K562 (cell line): Measurements from ENCODE around the gene KLRK1. TPM values are rescaled to one million over a fixed set of nuclear protein-coding genes. Genes with fewer than 3 reads are reported as not detected.

Source experiments
- BACH1 ChIP-seq: fragments of 200-800 bp; sonication (Bioruptor generic); IDR thresholded peaks from 2 replicates; pipeline ENCODE4 v1.6.1; 2016; ENCODE audit warnings: missing genetic modification characterization, missing compliant biosample characterization
- CBFA2T2 ChIP-seq: fragments of 450-650 bp; conservative IDR thresholded peaks from 2 replicates; pipeline ENCODE4 v1.6.1; 2017; ENCODE audit warnings: mild to moderate bottlenecking
- CHD7 ChIP-seq: fragments of 200-600 bp; sonication (generic); IDR thresholded peaks from one replicate; pipeline ENCODE4 v1.6.1; 2012; ENCODE audit warnings: mild to moderate bottlenecking, low read depth, low read length, inconsistent platforms
- ESRRB ChIP-seq: fragments of 250-450 bp; sonication (Bioruptor Pico); IDR thresholded peaks from 2 replicates; pipeline ENCODE4 v1.5.0; 2020; ENCODE audit warnings: mild to moderate bottlenecking, moderate library complexity, borderline replicate concordance
- FOXA3 ChIP-seq, 2 experiments: fragments of 450-650 bp in 1 of 2; sonication (generic) in 1 of 2; formaldehyde crosslinking; IDR thresholded peaks in 1 of 2; conservative IDR thresholded peaks in 1 of 2; 2 replicates each; pipeline versions ENCODE4 v1.4.0 to v1.8.0; 2020 to 2022; ENCODE audit warnings: mild to moderate bottlenecking in 2 of 2, missing genetic modification reagents in 1 of 2
- PRDM10 ChIP-seq: fragments of 450-650 bp; IDR thresholded peaks from 2 replicates; pipeline ENCODE4 v1.6.1; 2018; ENCODE audit not compliant: partially characterized antibody
- RNF2 ChIP-seq: sonication (generic); IDR thresholded peaks from 2 replicates; pipeline ENCODE4 v1.6.1; 2016
- SMAD4 ChIP-seq: fragments of 250-450 bp; sonication (Bioruptor Pico); conservative IDR thresholded peaks from 2 replicates; pipeline ENCODE4 v1.8.0; 2021; ENCODE audit warnings: inconsistent platforms, mild to moderate bottlenecking, moderate library complexity
- SMARCA4 ChIP-seq: fragments of 450-650 bp; IDR thresholded peaks from 2 replicates; pipeline ENCODE4 v1.6.1; 2016
- SMARCC2 ChIP-seq: fragments of 450-650 bp; IDR thresholded peaks from 2 replicates; pipeline ENCODE4 v1.6.1; 2017; ENCODE audit warnings: antibody characterized with exemption, moderate library complexity, mild to moderate bottlenecking, low read depth
- STAT5A ChIP-seq: IDR thresholded peaks from 2 replicates; pipeline ENCODE4 v1.6.1; 2012; ENCODE audit warnings: low read length, inconsistent platforms, borderline replicate concordance
- polyA plus RNA-seq, 8 experiments: library from polyadenylated mRNA; depleted of rRNA in 4 of 8; stranded (reverse) in 5 of 8; unstranded in 3 of 8; fragments of >200 nt; fragmentation: Nextera tagmentation in 2 of 8; fragmentation: Illumina TruSeq in 1 of 8; extraction: Ambion mirVana in 2 of 8; extraction: Trizol in 1 of 8; gene quantifications; 2 replicates each; pipeline versions ENCODE4 v1.2.1 to v1.2.3, GENCODE V29; 2011 to 2014; ENCODE audit warnings: inconsistent platforms in 1 of 8, missing spikeins in 1 of 8
- total RNA-seq, 7 experiments: library from RNA; depleted of rRNA in 6 of 7; stranded (reverse); fragments of >200 nt in 6 of 7; fragmentation: Illumina TruSeq in 2 of 7; extraction: Trizol in 2 of 7; gene quantifications; 2 replicates each; pipeline versions ENCODE4 v1.2.1 to v1.2.3, GENCODE V29; 2011 to 2021; ENCODE audit warnings: low replicate concordance in 1 of 7

KLRK1 gene
- total and polyA plus RNA-seq, 9 of the 15 experiments (the other 6 are each of a cell fraction or from before 2014, with no cell fraction given), result 0.03 to 0.09 (median 0.06) TPM; not detected in 3

GRCh38 chr12:10362828-10363657 lies 26.8 kb downstream of the KLRK1 start (continued):
- no peak for TF ChIP-seq CHD7
- peak; percentile 80 for TF ChIP-seq PRDM10
- no peak for TF ChIP-seq BACH1
- peak; percentile 90 for TF ChIP-seq SMAD4 (CRISPR knock-in tag)
- TF ChIP-seq SMARCC2, result 0 out of 2 replicates have a peak, but pooled peaks have one; percentile 51
- 0 out of 2 replicates have a peak, but pooled peaks have one; percentile 11 for TF ChIP-seq RNF2
- peak; percentile 90 for TF ChIP-seq STAT5A
- TF ChIP-seq ESRRB, result no peak
- peak; percentile 84 for TF ChIP-seq CBFA2T2
- TF ChIP-seq SMARCA4, result peak; percentile 74
- TF ChIP-seq FOXA3 (CRISPR knock-in tag; conservative IDR thresholded peaks at IDR 0.05 in 1 of 2, IDR thresholded peaks at IDR 0.05 in 1 of 2), result no peak
